Measurements from ENCODE around the gene DIDO1.

- TF ChIP-seq RAD21 (IDR thresholded peaks at IDR 0.05; ENCODE audit: low read depth): no peak
- no peak for TF ChIP-seq REST (IDR thresholded peaks at IDR 0.05; ENCODE audit: low read depth)
- no peak for TF ChIP-seq YY1 (IDR thresholded peaks at IDR 0.05; ENCODE audit: low read depth)
- TF ChIP-seq TEAD4 (IDR thresholded peaks at IDR 0.05): no peak
- no peak for TF ChIP-seq TAF1 (IDR thresholded peaks at IDR 0.05; ENCODE audit: low read depth)
- TF ChIP-seq MAX (IDR thresholded peaks at IDR 0.05): no peak
- no peak for TF ChIP-seq NFIC (IDR thresholded peaks at IDR 0.05)
- no peak for TF ChIP-seq EGR1 (IDR thresholded peaks at IDR 0.05)
- TF ChIP-seq FOXM1 (IDR thresholded peaks at IDR 0.05; ENCODE audit: borderline replicate concordance, low read depth): no peak
- no peak for TF ChIP-seq CREB1 (IDR thresholded peaks at IDR 0.05; ENCODE audit: low read depth)
These were observed 681 bp downstream of the DIDO1 start for GRCh38 chr20:62925420-62926228.

Measured in Ishikawa (cell line).